ENCODE results near the gene GOLGB1. TPM values are rescaled to one million over a fixed set of nuclear protein-coding genes. Genes with fewer than 3 reads are reported as not detected.
"Not testable (repeated sequence)": the region's sequence is repeated elsewhere in the genome, so short reads cannot be mapped to it uniquely, and the experiment has no call there.

The GOLGB1 gene
- total and polyA plus RNA-seq, 7 donors, result 9.7 to 70.1 (median 44.8) TPM

GRCh38 chr3:121690777-121691405, 58.6 kb downstream of the GOLGB1 start:
- H3K27ac ChIP-seq, result no peak overlapping the region
- no peaks in the 10 kb centered on the region for H3K9me3 ChIP-seq
- intact Hi-C loops (cut with DNase I), result no loop called here
- H3K36me3 ChIP-seq, result peaks cover 4 to 50% (median 9%) of the 10 kb centered on the region in 4 donors
- no peak overlapping the region for H3K4me3 ChIP-seq
- TF ChIP-seq EP300 (IDR thresholded peaks at IDR 0.05) (no peak), POLR2A (IDR thresholded peaks at IDR 0.05) (no peak), POLR2AphosphoS5 (IDR thresholded peaks at IDR 0.05) (no peak)
- TF ChIP-seq, protein P1, sequence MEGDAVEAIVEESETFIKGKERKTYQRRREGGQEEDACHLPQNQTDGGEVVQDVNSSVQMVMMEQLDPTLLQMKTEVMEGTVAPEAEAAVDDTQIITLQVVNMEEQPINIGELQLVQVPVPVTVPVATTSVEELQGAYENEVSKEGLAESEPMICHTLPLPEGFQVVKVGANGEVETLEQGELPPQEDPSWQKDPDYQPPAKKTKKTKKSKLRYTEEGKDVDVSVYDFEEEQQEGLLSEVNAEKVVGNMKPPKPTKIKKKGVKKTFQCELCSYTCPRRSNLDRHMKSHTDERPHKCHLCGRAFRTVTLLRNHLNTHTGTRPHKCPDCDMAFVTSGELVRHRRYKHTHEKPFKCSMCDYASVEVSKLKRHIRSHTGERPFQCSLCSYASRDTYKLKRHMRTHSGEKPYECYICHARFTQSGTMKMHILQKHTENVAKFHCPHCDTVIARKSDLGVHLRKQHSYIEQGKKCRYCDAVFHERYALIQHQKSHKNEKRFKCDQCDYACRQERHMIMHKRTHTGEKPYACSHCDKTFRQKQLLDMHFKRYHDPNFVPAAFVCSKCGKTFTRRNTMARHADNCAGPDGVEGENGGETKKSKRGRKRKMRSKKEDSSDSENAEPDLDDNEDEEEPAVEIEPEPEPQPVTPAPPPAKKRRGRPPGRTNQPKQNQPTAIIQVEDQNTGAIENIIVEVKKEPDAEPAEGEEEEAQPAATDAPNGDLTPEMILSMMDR (IDR thresholded peaks at IDR 0.05), result no peak
- H3K27me3 ChIP-seq, result no peaks in the 10 kb centered on the region
- WGBS, 2 donors, result 94% methylated on average over 2 of the region's 2 CpGs
- H3K4me1 ChIP-seq, result no peaks in the 10 kb centered on the region
- no peak for DNase-seq

DNA sequence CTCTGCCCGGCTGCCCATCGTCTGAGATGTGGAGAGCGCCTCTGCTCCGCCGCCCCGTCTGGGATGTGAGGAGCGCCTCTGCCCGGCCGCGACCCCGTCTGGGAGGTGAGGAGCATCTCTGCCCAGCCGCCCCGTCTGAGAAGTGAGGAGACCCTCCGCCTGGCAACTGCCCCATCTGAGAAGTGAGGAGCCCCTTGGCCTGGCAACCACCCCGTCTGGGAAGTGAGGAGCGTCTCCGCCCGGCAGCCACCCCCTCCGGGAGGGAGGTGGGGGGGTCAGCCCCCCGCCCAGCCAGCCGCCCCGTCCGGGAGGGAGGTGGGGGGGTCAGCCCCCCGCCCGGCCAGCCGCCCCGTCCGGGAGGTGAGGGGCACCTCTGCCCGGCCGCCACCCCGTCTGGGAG, 60.8 kb downstream of the GOLGB1 start:
- 96% methylated on average over 31 of the region's 31 CpGs for WGBS, 2 donors
- H3K9me3 ChIP-seq; intact Hi-C loops (cut with DNase I); H3K4me3 ChIP-seq; H3K27ac ChIP-seq; H3K4me1 ChIP-seq; DNase-seq; H3K27me3 ChIP-seq: not testable (repeated sequence)
- peaks cover 4 to 64% (median 9%) of the 10 kb centered on the region in 4 donors for H3K36me3 ChIP-seq

GRCh38 chr3:121681792-121682191, 67.7 kb downstream of the GOLGB1 start:
- no peak for DNase-seq
- no peak for TF ChIP-seq POLR2AphosphoS5 (IDR thresholded peaks at IDR 0.05)
- no peak for TF ChIP-seq EP300 (IDR thresholded peaks at IDR 0.05)
- TF ChIP-seq, protein P1 (IDR thresholded peaks at IDR 0.05), result no peak
- TF ChIP-seq POLR2A (IDR thresholded peaks at IDR 0.05), result no peak
- Histone ChIP-seq H3K36me3 (peaks cover 18 to 76% (median 33%) of the 10 kb centered on the region in 4 donors), H3K27me3 (no peaks in the 10 kb centered on the region), H3K27ac (no peak overlapping the region), H3K9me3 (peaks cover 0 to 4% (median 1%) of the 10 kb centered on the region in 4 donors), H3K4me1 (no peaks in the 10 kb centered on the region), H3K4me3 (no peak overlapping the region)
- intact Hi-C loops (cut with DNase I), result no loop called here
- 84 to 88% methylated on average over 1 of the region's 1 CpG for whole genome bisulfite sequencing, 2 donors

GRCh38 chr3:121677141-121677540, 72.4 kb downstream of the GOLGB1 start:
- Histone ChIP-seq H3K27me3 (no peaks in the 10 kb centered on the region), H3K9me3 (no peaks in the 10 kb centered on the region), H3K4me3 (no peak overlapping the region), H3K4me1 (no peaks in the 10 kb centered on the region), H3K36me3 (peaks cover 30 to 94% (median 51%) of the 10 kb centered on the region in 4 donors), H3K27ac (no peak overlapping the region)
- intact Hi-C loops (cut with DNase I), result no loop called here
- TF ChIP-seq, protein P1 (IDR thresholded peaks at IDR 0.05), result no peak
- TF ChIP-seq EP300 (IDR thresholded peaks at IDR 0.05) (no peak), POLR2AphosphoS5 (IDR thresholded peaks at IDR 0.05) (no peak), POLR2A (IDR thresholded peaks at IDR 0.05) (no peak)
- 94 to 100% methylated on average over 2 of the region's 2 CpGs for WGBS, 2 donors
- DNase-seq, result no peak

DNA sequence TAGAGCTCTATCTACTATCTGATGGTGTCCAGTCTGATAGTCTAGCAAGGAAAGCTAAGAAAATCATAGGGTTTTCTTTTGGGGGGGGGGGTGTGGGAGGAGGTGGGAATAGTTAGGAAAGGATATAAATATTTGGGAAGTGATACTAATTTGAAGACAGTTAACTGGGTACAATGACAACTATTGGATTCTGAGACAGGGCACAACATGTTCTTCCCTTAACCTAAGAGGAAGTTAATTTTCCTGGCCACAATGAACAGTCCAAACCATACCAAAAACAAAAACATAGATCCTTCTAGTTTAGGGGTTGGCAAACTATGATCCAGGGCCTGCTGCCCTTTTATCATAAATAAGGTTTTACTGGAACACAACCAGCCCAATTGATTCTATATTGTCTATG, 78.9 kb downstream of the GOLGB1 start:
- no peaks in the 10 kb centered on the region for H3K4me1 ChIP-seq
- peaks cover 13 to 98% (median 42%) of the 10 kb centered on the region in 4 donors for H3K36me3 ChIP-seq
- H3K27me3 ChIP-seq, result no peaks in the 10 kb centered on the region
- DNase-seq, result no peak
- peak overlapping the region in 1 of 4 donors; percentile 21 for H3K27ac ChIP-seq
- H3K4me3 ChIP-seq, result no peak overlapping the region
- TF ChIP-seq POLR2AphosphoS5 (IDR thresholded peaks at IDR 0.05) (no peak), EP300 (IDR thresholded peaks at IDR 0.05) (no peak), POLR2A (IDR thresholded peaks at IDR 0.05) (no peak)
- TF ChIP-seq, protein P1 (IDR thresholded peaks at IDR 0.05), result no peak
- intact Hi-C loops (cut with DNase I), result no loop called here
- H3K9me3 ChIP-seq, result no peaks in the 10 kb centered on the region
